ENCODE data around the gene COL6A5. TPM values are rescaled to one million over a fixed set of nuclear protein-coding genes. Genes with fewer than 3 reads are reported as not detected.

COL6A5 gene
- polyA plus RNA-seq, 1 donor from 2014 or later, result not detected

DNA sequence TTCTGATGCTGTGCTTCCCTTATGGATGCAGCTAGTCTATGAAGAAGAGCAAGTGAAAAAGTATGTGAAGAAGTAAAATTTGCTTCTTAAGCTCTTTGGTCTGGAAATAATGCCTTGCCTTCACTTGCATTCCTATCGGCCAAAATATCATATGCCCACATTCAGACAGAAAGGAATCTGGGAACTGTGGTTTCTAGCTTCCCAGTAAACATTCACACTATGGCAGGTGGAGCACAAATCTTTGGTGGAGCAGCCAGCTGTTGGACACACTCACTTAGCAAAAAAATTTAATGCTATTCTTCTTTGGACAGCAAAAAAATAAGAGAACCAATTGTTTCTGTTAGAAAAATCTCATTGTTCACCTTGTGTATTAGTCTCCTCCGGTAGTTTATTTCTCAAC lies 159.2 kb downstream of the COL6A5 start:
- H3K27me3 Mint-ChIP-seq, result peaks cover 2% of the 10 kb centered on the region
- H3K36me3 Mint-ChIP-seq, result no peaks in the 10 kb centered on the region
- H3K4me1 Mint-ChIP-seq, result no peaks in the 10 kb centered on the region
- no peak overlapping the region for H3K27ac Mint-ChIP-seq
- H3K4me3 Mint-ChIP-seq, result no peak overlapping the region
- H3K9me3 Mint-ChIP-seq, result no peaks in the 10 kb centered on the region

DNA sequence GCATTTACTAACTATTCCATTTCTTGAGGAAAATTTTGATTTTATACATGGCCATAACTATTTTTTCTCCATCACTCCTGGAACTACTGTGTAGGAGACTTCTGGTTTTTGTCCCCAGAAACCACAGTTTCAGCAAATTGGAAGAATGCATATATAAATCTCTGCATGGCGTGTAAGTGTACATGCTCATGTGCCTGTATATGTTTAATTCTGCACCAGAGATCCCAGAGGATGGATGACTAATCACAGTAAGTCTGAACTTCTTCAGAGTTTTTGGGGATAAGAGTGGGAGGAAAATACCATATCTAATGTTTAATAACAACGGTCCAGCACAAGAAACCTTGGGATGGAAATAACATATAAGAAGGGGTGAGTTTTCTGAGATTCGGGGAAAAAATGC lies 160.6 kb downstream of the COL6A5 start:
- Mint-ChIP-seq H3K4me1 (no peaks in the 10 kb centered on the region), H3K27ac (no peak overlapping the region), H3K9me3 (no peaks in the 10 kb centered on the region), H3K36me3 (no peaks in the 10 kb centered on the region), H3K27me3 (peaks cover 2% of the 10 kb centered on the region), H3K4me3 (no peak overlapping the region)

DNA sequence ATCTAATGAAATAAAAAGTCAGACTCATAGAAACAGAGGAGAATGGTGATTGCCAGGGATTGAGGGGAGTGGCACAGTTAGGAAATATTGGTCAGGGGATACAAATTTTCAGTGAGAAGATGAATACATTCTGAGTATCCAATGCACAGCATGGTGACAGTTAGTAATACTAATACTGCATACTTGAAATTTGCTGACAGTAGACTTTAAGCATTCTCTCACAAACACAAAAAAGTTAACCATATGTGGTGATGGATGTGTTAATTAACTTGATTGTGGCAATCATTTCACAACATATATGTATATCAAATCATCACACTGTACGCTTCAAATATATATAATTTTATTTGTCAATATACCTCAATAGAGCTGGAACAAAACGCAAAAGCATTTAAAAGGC lies 162.3 kb downstream of the COL6A5 start:
- Mint-ChIP-seq H3K9me3 (no peaks in the 10 kb centered on the region), H3K27me3 (peaks cover 4% of the 10 kb centered on the region), H3K36me3 (no peaks in the 10 kb centered on the region), H3K4me3 (no peak overlapping the region), H3K27ac (no peak overlapping the region), H3K4me1 (no peaks in the 10 kb centered on the region)

DNA sequence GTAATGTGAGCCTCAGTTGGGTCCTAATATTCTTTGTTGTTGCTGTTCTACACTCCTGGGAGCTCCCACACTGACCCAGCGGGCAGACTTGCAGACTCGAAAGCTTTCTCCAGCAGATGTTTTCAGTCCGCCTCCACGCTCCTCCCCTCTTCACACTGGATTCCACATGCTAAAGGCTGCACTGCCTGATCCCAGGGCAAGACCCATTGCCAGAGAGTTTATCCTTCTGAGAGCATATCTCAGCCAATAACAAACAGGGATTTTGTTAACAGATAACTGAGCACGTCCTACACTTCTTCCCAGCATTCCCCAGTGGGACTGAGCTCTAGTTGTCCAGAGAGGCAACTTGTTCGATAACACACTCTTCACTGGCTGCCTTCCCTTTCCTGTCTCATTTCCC lies 163.5 kb downstream of the COL6A5 start:
- no peak overlapping the region for H3K27ac Mint-ChIP-seq
- H3K4me3 Mint-ChIP-seq, result no peak overlapping the region
- no peaks in the 10 kb centered on the region for H3K9me3 Mint-ChIP-seq
- H3K27me3 Mint-ChIP-seq, result peaks cover 5% of the 10 kb centered on the region
- H3K36me3 Mint-ChIP-seq, result no peaks in the 10 kb centered on the region
- no peaks in the 10 kb centered on the region for H3K4me1 Mint-ChIP-seq

GRCh38 chr3:130514681-130515080 lies 169.2 kb downstream of the COL6A5 start:
- Mint-ChIP-seq H3K27me3 (peaks cover 27% of the 10 kb centered on the region), H3K36me3 (peaks cover 1% of the 10 kb centered on the region), H3K4me3 (no peak overlapping the region), H3K4me1 (no peaks in the 10 kb centered on the region), H3K27ac (no peak overlapping the region), H3K9me3 (peaks cover 0 to 6% (median 0%) of the 10 kb centered on the region in 3 donors)

DNA sequence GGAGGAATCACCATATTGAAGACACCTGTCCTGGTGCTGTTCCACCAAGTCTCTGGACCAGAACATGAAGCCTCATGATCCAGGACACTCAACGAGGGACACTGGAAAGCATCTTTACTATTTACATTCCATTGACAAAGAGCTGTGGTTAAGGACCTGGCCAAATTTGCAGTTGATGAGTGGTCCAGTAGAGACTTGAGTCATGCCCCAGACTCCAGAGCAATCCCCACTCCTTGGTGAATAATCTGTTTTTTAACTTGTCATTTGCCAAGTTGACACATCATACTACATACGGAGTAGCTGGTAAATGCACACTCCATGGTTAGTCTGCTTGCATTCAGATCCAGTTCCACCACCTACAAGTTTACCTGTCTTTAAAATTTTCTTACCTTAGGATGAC lies 170.3 kb downstream of the COL6A5 start:
- Mint-ChIP-seq H3K36me3 (peaks cover 1% of the 10 kb centered on the region), H3K4me3 (no peak overlapping the region)

DNA sequence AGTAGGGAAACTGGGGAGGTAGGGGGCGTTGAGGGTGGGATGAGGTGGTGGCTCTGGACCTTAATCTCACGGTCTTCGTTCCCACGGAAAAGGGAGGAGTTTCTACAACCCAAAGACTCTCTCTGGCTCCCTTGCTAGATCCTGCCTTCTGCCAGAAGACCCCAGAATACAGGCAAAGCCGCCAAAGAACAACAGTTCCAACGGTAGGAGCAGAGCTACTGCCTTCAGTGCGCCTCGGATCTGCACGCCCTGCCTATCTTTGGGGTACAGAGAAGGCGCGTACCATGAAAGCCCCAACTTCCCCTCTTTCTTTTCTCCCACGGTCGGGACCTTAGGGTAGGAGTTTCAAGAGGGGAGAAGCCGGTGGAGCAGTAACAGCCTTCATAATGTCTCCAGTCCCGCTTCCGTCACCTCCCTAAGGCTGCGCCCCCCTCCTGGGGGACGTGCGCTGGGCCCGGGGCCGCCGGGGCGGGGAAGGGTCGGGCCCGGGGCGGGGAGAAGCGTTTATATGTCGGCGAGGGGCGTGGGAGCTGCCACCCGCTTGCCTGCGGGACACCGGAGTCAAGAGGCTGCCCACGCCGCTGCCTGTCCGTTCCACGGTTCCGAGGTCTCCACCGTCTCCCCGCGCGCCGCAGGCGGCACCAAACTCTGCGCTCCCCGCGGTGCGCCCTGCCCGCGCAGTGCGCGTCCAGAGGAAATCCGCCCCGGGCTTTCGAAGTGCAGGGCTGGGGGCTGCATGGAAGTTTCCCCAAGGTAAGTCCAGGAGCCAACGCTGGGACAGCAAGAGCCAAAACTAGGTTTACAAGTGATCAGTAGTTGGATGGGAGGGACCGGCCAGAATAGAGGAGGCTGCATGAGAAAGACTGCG lies 171.4 kb downstream of the COL6A5 start, which contains the start of gene COL6A6:
Gene COL6A6, plus strand, starts transcription at position 533 of the 868 bp plus-strand sequence. CDS start 43,188 bp downstream, outside the sequence.
- no peak within 1 kb of the TSS for H3K4me3 Mint-ChIP-seq
- no peak within 1 kb of the TSS for H3K27ac Mint-ChIP-seq
- peaks cover 0 to 6% (median 0%) of the 10 kb centered on the region in 3 donors for H3K9me3 Mint-ChIP-seq
- H3K36me3 Mint-ChIP-seq, result peaks cover 1% of the 10 kb centered on the region
- H3K4me1 Mint-ChIP-seq, result no peaks in the 10 kb centered on the region
- peaks cover 30% of the 10 kb centered on the region for H3K27me3 Mint-ChIP-seq

More for the DNA sequence above, 170.3 kb downstream of the COL6A5 start:
- no peaks in the 10 kb centered on the region for H3K4me1 Mint-ChIP-seq
- H3K9me3 Mint-ChIP-seq, result peaks cover 0 to 6% (median 0%) of the 10 kb centered on the region in 3 donors
- H3K27ac Mint-ChIP-seq, result no peak overlapping the region
- H3K27me3 Mint-ChIP-seq, result peaks cover 27% of the 10 kb centered on the region

DNA sequence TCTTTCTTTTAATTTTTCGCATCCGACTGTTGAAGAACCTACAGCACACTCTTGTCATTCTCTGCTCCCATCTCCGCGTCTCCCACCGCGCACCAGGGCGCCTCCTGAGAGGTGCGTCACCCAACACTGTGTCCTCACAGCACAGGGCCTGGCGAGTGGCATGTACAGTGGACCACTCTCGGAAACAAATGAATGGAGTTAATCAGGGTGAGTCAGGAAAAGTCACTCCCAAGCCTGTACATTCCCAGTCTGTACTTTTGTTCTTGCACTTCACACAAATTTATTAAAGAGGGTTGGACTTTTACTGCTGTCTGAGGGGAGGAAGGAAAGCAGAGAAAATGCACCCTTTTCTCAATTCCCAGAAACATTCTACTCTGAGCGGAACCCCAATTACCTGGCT lies 172.1 kb downstream of the COL6A5 start:
- Mint-ChIP-seq H3K4me1 (no peaks in the 10 kb centered on the region), H3K27me3 (peaks cover 33% of the 10 kb centered on the region), H3K9me3 (peaks cover 0 to 6% (median 0%) of the 10 kb centered on the region in 3 donors), H3K36me3 (peaks cover 1% of the 10 kb centered on the region), H3K4me3 (no peak overlapping the region), H3K27ac (no peak overlapping the region)

DNA sequence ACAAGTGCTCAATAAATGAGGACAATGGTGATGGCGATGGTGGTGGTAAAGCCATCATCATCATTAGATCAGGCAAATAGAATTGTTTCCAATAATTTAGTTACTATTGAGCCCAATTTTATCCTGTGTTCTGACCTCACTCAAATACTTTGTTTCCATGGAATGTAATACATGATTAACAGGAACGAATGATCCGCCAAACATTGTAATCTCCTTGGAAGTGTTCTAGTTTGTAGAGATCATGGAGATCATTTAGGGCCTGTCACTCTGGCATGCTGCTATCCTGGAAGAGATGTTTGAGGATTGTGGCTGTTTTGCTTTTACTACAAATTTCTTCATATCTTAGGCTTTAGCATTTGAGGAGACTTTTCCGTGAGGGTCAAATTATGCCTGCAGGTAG lies 174.3 kb downstream of the COL6A5 start:
- Mint-ChIP-seq H3K4me1 (no peaks in the 10 kb centered on the region), H3K4me3 (no peak overlapping the region), H3K27me3 (peaks cover 31% of the 10 kb centered on the region), H3K9me3 (peaks cover 0 to 10% (median 0%) of the 10 kb centered on the region in 3 donors), H3K27ac (no peak overlapping the region), H3K36me3 (peaks cover 3% of the 10 kb centered on the region)

- Mint-ChIP-seq H3K27me3 (peaks cover 16% of the 10 kb centered on the region), H3K36me3 (peaks cover 2% of the 10 kb centered on the region), H3K4me3 (no peak overlapping the region), H3K9me3 (peaks cover 0 to 7% (median 0%) of the 10 kb centered on the region in 3 donors), H3K4me1 (no peaks in the 10 kb centered on the region), H3K27ac (peak overlapping the region in 1 of 3 donors; percentile 36)
These were observed 176.9 kb downstream of the COL6A5 start for GRCh38 chr3:130522399-130522798.

DNA sequence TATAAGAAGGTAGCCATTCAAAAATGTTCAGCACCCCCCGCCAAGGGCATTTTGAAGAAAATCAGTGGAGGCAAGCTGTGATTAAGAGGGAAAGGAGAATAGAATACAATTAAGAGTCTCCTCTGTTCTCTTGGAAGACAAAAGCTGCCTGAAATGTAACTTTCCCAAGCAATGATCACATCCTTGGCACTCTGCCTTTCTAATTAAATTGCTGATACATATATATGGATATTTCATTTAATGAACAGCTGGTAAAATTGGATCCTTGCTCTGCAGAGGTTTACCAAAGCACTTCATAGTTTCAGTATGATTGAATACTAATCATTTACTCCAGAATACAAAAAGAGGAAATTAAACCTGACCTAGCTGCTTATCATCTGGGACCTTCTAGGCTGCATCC lies 182.0 kb downstream of the COL6A5 start:
- no peak overlapping the region for H3K27ac Mint-ChIP-seq
- H3K36me3 Mint-ChIP-seq, result peaks cover 2% of the 10 kb centered on the region
- no peak overlapping the region for H3K4me3 Mint-ChIP-seq
- peaks cover 9 to 12% (median 9%) of the 10 kb centered on the region in 3 donors for H3K4me1 Mint-ChIP-seq
- peaks cover 0 to 7% (median 0%) of the 10 kb centered on the region in 3 donors for H3K9me3 Mint-ChIP-seq
- H3K27me3 Mint-ChIP-seq, result peaks cover 3% of the 10 kb centered on the region

DNA sequence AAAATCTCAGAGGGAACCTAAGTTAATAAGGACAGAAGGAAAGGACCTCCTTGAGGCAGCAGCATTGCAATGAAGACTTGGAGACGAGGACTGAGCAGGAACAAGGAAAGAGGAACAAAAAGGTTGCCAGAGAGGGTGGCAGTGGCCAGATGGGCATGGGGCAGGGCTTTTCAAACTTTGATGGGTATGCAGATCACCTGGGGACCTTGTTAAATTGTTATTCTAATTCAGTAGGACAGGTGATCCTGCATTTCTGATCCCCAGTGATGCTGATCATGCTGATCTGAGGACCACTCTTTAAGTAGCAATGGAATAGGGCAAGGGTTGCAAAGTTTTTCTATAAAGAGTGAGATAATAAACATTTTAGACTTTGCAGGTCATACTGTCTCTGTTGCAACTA lies 182.6 kb downstream of the COL6A5 start:
- Mint-ChIP-seq H3K27me3 (peaks cover 3% of the 10 kb centered on the region), H3K27ac (no peak overlapping the region), H3K4me3 (no peak overlapping the region), H3K36me3 (peaks cover 2% of the 10 kb centered on the region), H3K4me1 (peaks cover 9 to 12% (median 9%) of the 10 kb centered on the region in 3 donors), H3K9me3 (peaks cover 0 to 4% (median 0%) of the 10 kb centered on the region in 3 donors)

DNA sequence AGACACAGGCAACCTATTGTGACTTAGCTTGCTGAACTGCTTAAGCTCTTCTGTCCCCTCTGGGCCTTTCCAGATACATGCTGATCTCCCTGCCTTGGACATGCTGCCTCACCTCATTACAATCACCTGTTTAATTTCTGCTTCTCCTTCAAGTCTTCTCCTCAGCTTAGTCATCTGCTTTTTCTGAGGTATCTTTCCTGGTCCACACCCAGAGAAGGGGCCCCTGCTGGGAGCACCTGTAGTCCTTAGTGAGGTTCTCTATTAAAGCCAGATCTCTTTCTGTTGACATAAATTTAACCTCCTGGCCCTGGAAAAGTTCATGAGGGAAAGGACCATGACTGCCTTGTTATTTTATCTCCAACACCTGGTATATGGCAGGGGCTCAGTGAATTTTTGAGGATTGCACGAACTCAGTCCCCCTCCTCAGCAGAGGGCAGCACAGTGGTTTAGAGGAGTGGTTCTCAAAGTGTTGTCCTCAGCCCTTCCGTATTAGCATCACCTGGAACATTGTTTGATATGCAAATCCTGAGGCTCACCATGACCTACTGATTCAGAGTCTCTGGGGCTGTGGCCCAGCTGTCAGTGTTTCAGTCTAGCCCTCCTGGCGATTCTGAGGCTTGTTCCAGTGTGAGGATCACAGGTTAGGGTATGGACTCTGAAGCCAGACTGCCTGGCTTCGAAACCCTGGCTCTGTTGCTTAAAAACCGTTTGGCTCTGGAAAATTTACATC lies 184.2 kb downstream of the COL6A5 start:
- Mint-ChIP-seq H3K9me3 (peaks cover 0 to 6% (median 0%) of the 10 kb centered on the region in 3 donors), H3K36me3 (no peaks in the 10 kb centered on the region), H3K27me3 (peaks cover 1% of the 10 kb centered on the region), H3K4me3 (peak overlapping the region in 1 of 4 donors; percentile 67), H3K27ac (peak overlapping the region in 1 of 3 donors; percentile 15), H3K4me1 (peaks cover 9 to 12% (median 9%) of the 10 kb centered on the region in 3 donors)

DNA sequence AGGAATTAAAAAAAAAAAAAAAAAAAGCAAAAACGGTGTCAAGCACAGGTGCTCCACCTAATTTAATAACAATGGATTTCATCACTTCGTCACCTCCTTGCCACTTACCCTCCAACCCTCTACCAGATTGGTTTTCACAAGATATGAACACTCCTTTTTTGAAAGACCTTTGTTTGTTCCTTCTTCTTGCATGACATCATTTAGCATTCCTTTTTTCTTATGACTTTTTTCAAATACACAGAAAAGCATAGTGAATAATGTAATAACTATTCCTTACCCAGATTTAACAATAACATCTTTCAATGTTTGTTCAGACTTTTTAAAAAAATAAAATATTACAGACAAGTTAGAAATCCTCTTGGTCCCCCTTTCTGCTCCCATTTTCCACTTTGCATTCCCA lies 187.8 kb downstream of the COL6A5 start:
- Mint-ChIP-seq H3K4me3 (no peak overlapping the region), H3K9me3 (peaks cover 0 to 2% (median 2%) of the 10 kb centered on the region in 3 donors), H3K36me3 (no peaks in the 10 kb centered on the region), H3K4me1 (peaks cover 6 to 9% (median 9%) of the 10 kb centered on the region in 3 donors), H3K27ac (no peak overlapping the region), H3K27me3 (peaks cover 5% of the 10 kb centered on the region)

Data from IgD-negative memory B cell (primary cell).